Smooth muscle cell (in vitro differentiated cells): ENCODE results near the gene CLTRN. TPM values are rescaled to one million over a fixed set of nuclear protein-coding genes. Genes with fewer than 3 reads are reported as not detected.
"Not testable (repeated sequence)": the region's sequence is repeated elsewhere in the genome, so short reads cannot be mapped to it uniquely, and the experiment has no call there.

Experiments
- DNase-seq: peaks from one replicate; lab custom pipeline; 2025; ENCODE audit not compliant: unreplicated experiment; lab: John Stamatoyannopoulos, UW
- H2AFZ ChIP-seq: fragments of 200-600 bp; sonication (generic); 2 replicates; pipeline ENCODE4 v1.6.0; 2016; ENCODE audit warnings: antibody characterized with exemption, low read depth, mild to moderate bottlenecking
- H3F3A ChIP-seq: fragments of 200-600 bp; sonication (generic); 2 replicates; pipeline ENCODE4 v1.6.0; 2017; ENCODE audit warnings: antibody characterized with exemption, low read depth
- H3K27ac ChIP-seq: fragments of 200-600 bp; sonication (generic); 2 replicates; pipeline ENCODE4 v1.5.1; 2016; ENCODE audit warnings: low read depth, mild to moderate bottlenecking
- H3K27me3 ChIP-seq: fragments of 200-600 bp; sonication (generic); 2 replicates; pipeline ENCODE4 v1.6.1; 2016; ENCODE audit warnings: low read depth, mild to moderate bottlenecking
- H3K36me3 ChIP-seq: fragments of 200-600 bp; sonication (generic); 2 replicates; pipeline ENCODE4 v1.5.1; 2016; ENCODE audit warnings: low read depth
- H3K4me1 ChIP-seq: fragments of 200-600 bp; sonication (generic); 2 replicates; pipeline ENCODE4 v1.5.1; 2016; ENCODE audit warnings: low read depth
- H3K4me2 ChIP-seq: fragments of 200-600 bp; sonication (generic); 2 replicates; pipeline ENCODE4 v1.6.0; 2016; ENCODE audit warnings: mild to moderate bottlenecking
- H3K4me3 ChIP-seq: fragments of 200-600 bp; sonication (generic); 2 replicates; pipeline ENCODE4 v1.5.1; 2016; ENCODE audit warnings: mild to moderate bottlenecking
- H3K79me2 ChIP-seq: fragments of 200-600 bp; sonication (generic); 2 replicates; pipeline ENCODE4 v1.6.0; 2016; ENCODE audit warnings: low read depth, mild to moderate bottlenecking
- H3K9ac ChIP-seq: fragments of 200-600 bp; sonication (generic); 2 replicates; pipeline ENCODE4 v1.6.0; 2016; ENCODE audit warnings: low read depth
- H3K9me3 ChIP-seq: fragments of 200-600 bp; sonication (generic); replicated peaks from 2 replicates; pipeline ENCODE4 v1.5.1; 2016; ENCODE audit warnings: low read depth
- H4K20me1 ChIP-seq: fragments of 200-600 bp; sonication (generic); 2 replicates; pipeline ENCODE4 v1.6.0; 2016; ENCODE audit warnings: low read depth
- CTCF ChIP-seq: fragments of 200-600 bp; sonication (generic); IDR thresholded peaks from 2 replicates; pipeline ENCODE4 v1.5.1; 2017; ENCODE audit warnings: borderline replicate concordance, mild to moderate bottlenecking, antibody characterized with exemption; ENCODE audit not compliant: insufficient read depth, poor library complexity, severe bottlenecking
- WGBS: methylation state at CpG from one replicate; pipeline ENCODE4 v1.1.7; 2016; ENCODE audit warnings: low lambda C conversion rate; 5-methylcytosine and 5-hydroxymethylcytosine counted together
- polyA plus RNA-seq: library from polyadenylated mRNA; unstranded; fragments of >200 nt; fragmentation: Nextera tagmentation; extraction: Ambion mirVana; gene quantifications from 2 replicates; pipeline ENCODE4 v1.2.1, GENCODE V29; 2016
- total RNA-seq: library from RNA; depleted of rRNA; stranded (reverse); fragments of >200 nt; gene quantifications from 2 replicates; pipeline ENCODE4 v1.2.3, GENCODE V29; 2014

The CLTRN gene
- total and polyA plus RNA-seq, 2 experiments from 2014 or later = 2.4 to 3.1 TPM

- Histone ChIP-seq H3K27me3 (no peaks in the 10 kb centered on the region), H4K20me1 (no peaks in the 10 kb centered on the region), H2AFZ (peak overlapping the region; percentile 58), H3F3A (no peaks in the 10 kb centered on the region), H3K79me2 (peaks cover 36% of the 10 kb centered on the region), H3K4me2 (peak overlapping the region; percentile 83), H3K27ac (peak overlapping the region; percentile 92), H3K9ac (peak overlapping the region; percentile 90), H3K4me1 (no peaks in the 10 kb centered on the region), H3K36me3 (no peaks in the 10 kb centered on the region), H3K9me3 (no peaks in the 10 kb centered on the region), H3K4me3 (peak overlapping the region; percentile 62)
- TF ChIP-seq CTCF = no peak
- DNase-seq = no peak
- WGBS = 49% methylated on average over 13 of the region's 13 CpGs
Observed at GRCh38 chrX:15674514-15674840, 9.9 kb upstream of the CLTRN start.

- DNase-seq = no peak
- 82% methylated on average over 3 of the region's 3 CpGs for WGBS
Observed at GRCh38 chrX:15673970-15674369, 9.4 kb upstream of the CLTRN start.

GRCh38 chrX:15672881-15673280 is 8.3 kb upstream of the CLTRN start:
- Histone ChIP-seq H3K9me3 (no peaks in the 10 kb centered on the region), H4K20me1 (no peaks in the 10 kb centered on the region), H3K79me2 (peaks cover 20% of the 10 kb centered on the region), H3F3A (no peaks in the 10 kb centered on the region), H3K4me3 (no peak overlapping the region), H3K9ac (no peak overlapping the region), H3K36me3 (no peaks in the 10 kb centered on the region), H2AFZ (no peak overlapping the region), H3K27ac (no peak overlapping the region), H3K27me3 (no peaks in the 10 kb centered on the region), H3K4me2 (no peak overlapping the region), H3K4me1 (no peaks in the 10 kb centered on the region)
- no peak for DNase-seq
- no peak for TF ChIP-seq CTCF
- 92% methylated on average over 4 of the region's 4 CpGs for WGBS

More at GRCh38 chrX:15673970-15674369, 9.4 kb upstream of the CLTRN start:
- Histone ChIP-seq H2AFZ (no peak overlapping the region), H3K4me2 (peak overlapping the region; percentile 83), H3K9ac (peak overlapping the region; percentile 90), H3K27ac (peak overlapping the region; percentile 92), H4K20me1 (no peaks in the 10 kb centered on the region), H3F3A (no peaks in the 10 kb centered on the region), H3K9me3 (no peaks in the 10 kb centered on the region), H3K79me2 (peaks cover 31% of the 10 kb centered on the region), H3K36me3 (no peaks in the 10 kb centered on the region), H3K4me3 (peak overlapping the region; percentile 62), H3K4me1 (no peaks in the 10 kb centered on the region), H3K27me3 (no peaks in the 10 kb centered on the region)
- no peak for TF ChIP-seq CTCF

GRCh38 chrX:15663439-15663838 is 1.2 kb downstream of the CLTRN start:
- H3F3A ChIP-seq = no peaks in the 10 kb centered on the region
- H4K20me1 ChIP-seq = no peaks in the 10 kb centered on the region
- H3K4me2 ChIP-seq = no peak overlapping the region
- no peak overlapping the region for H3K9ac ChIP-seq
- no peaks in the 10 kb centered on the region for H3K27me3 ChIP-seq
- peak overlapping the region; percentile 66 for H3K27ac ChIP-seq
- H3K79me2 ChIP-seq = no peaks in the 10 kb centered on the region
- no peak for TF ChIP-seq CTCF
- no peak overlapping the region for H2AFZ ChIP-seq
- H3K4me3 ChIP-seq = no peak overlapping the region
- no peaks in the 10 kb centered on the region for H3K9me3 ChIP-seq
- WGBS = 72% methylated on average over 1 of the region's 1 CpG
- H3K4me1 ChIP-seq = no peaks in the 10 kb centered on the region
- no peaks in the 10 kb centered on the region for H3K36me3 ChIP-seq
- DNase-seq = no peak

- H3K9ac ChIP-seq, H3K4me2 ChIP-seq, H3K4me3 ChIP-seq, H3K27me3 ChIP-seq, H3K4me1 ChIP-seq, H4K20me1 ChIP-seq, H3K27ac ChIP-seq, H3K36me3 ChIP-seq, H3F3A ChIP-seq, DNase-seq, H2AFZ ChIP-seq, H3K79me2 ChIP-seq, H3K9me3 ChIP-seq: not testable (repeated sequence)
- 86% methylated on average over 6 of the region's 6 CpGs for WGBS
Observed at GRCh38 chrX:15654804-15655203, 9.8 kb downstream of the CLTRN start.
